HT-29 (cell line): Measurements from ENCODE around the gene GUCY1B1. TPM values are rescaled to one million over a fixed set of nuclear protein-coding genes. Genes with fewer than 3 reads are reported as not detected.
A peak's percentile ranks its signal among the peaks of the same experiment; 100 is the strongest.
"Not testable (repeated sequence)": the region's sequence is repeated elsewhere in the genome, so short reads cannot be mapped to it uniquely, and the experiment has no call there.

Experiments
- DNase-seq: peaks from one replicate; pipeline ENCODE4 v3.0.0-alpha.2; 2015; ENCODE audit warnings: low spot score
- total RNA-seq: library from RNA; depleted of rRNA; stranded (reverse); fragments of >200 nt; shearing (Covaris generic); gene quantifications from 2 replicates; pipeline ENCODE4 v1.2.3, GENCODE V29; 2014

Gene GUCY1B1
- total RNA-seq, 1 experiment from 2014 or later: not detected

DNA sequence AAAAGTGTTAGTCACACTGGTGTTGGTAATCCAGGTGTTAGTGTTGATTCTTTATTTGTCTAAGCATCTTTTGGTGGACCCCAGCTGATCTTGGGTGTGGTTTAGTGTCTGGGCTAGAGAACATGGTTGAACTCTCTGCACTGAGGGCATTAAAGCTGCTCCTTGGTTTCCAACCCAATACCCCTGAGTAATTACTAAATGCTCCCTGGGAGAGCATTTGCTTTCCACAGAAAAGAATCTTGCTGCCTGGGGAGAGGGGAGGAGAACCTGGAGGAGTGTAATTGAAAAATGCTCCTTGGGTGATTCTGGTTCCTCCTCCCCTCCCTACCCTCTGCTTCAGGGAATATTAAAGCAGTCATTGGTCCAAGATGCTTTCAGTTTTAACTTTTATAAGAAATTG is 3.1 kb downstream of the GUCY1B1 start:
- no peak for DNase-seq

DNA sequence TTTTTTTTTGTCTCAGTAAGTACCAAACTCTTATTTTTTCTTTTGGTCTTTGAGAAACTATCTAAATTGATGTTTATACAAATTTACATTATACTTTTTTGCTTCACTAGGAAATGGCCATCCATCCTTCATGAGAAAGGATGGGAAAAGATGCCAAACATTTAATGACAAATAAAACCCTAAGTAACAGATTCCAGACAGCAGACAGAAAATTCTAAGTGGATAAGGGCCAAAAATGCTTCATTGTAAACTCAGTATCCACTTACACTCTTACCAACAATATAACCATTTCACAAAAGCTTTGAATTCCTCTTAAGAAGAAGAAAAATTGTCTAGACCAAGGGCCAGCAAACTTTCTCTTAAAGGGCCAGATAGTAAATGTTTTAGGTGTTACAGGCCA is 3.5 kb downstream of the GUCY1B1 start:
- no peak for DNase-seq

DNA sequence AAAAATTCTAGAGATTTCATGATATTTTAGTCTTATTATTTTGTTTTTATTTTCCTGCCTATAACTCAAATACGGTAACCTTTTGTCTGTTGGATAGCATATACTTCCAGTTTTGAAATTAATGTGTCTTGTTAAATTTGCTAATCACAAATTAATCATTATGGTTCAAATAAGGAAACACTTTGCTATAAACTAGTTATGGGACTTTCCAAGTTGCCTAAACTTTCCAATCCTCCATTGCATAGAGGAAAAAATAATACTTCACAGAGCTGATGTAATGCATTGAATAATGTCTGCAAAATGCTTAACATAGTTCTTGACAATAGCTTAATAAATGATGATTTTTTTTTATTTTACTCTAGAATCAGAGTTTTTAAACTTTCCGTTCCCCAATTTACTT is 4.7 kb downstream of the GUCY1B1 start:
- no peak for DNase-seq

DNA sequence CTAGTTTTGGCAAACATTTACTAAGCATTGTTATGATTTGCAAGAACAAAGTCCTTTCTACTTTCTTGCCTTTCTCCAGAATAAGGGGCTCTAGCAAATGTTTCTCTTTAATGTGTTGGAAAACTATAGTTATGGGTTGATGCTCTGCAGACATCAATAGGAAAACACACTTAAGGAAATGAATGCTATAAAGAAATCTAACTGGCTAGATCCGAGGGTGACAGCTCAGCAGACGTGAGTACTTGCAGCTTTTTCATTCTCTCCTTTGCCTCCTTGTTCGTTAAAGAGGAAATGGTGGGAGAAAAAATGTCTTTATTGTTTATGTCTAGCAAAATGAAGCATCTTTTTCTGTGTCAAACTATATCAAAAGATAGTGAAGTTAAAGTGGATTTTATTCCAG is 6.3 kb downstream of the GUCY1B1 start:
- DNase-seq: no peak

DNA sequence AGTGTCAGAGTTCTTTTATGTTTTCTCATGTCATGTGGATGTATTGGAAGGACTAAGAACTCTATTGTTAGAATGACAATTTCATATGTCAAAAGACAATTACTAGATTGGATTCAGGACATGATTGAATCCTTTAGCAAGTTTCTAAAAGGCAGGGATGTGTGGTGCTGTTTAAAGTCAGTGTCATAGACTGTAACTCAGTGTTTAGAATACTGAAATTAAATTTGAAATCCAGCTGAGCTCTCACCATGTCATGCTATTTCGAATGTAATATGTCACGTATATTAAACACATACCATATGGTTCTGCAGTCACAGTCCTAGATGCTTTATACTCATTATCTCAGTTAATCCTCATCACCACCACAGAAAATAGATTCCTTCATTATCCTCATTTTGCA is 7.8 kb downstream of the GUCY1B1 start:
- DNase-seq: no peak

DNA sequence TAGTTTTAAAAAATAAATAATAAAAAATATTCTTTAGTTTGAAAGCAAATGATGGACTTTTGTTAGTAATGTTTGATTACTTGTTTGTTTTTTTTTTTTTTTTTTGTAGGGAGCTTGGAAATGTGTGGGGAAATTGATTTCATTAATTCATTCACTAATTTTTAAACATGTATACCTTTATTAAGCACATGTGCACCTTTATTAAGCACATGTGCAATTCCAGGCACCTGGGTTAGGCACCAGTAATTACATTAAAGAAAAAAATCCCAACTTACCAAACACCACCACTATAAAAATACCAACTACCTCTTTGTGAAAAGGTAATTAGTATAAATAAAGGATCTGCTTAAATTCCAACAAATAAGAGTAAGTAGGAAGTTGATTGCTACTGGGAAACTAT is 9.5 kb downstream of the GUCY1B1 start:
- no peak for DNase-seq

DNA sequence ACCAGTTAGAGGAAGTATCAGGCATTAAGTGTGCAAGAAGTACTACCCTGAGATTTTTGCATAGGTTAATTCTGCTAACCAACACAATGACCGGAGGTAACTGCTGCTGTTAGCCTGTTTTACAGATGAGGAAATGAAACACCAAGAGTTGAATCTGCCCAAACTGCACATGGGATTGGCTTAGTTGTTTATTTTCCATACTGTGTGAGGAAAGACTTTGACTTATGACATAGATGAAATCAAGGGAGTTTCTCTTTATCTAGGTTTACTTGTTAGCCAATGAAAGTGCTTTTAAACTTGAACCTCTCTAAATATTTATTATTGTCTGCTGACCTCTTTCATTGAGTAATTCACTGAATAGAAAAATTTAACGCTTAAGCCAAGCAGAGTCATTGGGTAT is 10.3 kb downstream of the GUCY1B1 start:
- DNase-seq: no peak

DNA sequence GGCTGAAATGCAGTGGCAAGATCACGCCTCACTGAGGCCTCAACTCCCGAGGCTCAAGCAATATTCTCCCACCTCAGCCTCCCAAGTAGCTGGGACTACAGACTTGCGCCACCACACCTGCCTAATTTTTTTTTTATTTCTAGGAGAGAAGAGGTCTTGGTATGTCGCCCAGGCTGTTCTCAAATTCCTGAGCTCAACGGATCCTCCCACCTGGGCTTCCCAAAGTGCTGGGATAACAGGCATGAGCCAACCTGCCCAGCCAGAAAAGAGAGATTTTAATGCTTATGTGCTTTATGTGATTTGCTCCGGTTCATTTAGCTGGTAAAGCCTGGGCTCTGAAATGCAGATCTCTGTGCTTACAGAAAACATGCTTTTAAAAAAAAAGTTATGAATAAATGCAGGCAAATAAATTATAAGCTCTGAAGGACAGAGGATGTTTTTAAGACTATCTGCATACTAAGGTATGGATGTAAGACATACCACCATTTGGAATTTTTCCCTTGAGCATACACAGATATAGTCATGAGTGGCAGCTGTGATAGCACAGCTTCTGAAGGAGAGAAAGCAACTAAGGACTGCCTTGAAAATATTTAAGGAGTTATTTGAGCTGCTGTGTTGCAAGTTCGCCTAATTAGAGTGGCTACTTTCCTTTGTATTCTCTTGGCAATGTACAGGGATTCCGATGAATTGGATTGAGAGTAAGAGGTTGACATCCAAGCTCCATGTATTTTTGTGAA is 13.8 kb downstream of the GUCY1B1 start:
- DNase-seq: no peak

DNA sequence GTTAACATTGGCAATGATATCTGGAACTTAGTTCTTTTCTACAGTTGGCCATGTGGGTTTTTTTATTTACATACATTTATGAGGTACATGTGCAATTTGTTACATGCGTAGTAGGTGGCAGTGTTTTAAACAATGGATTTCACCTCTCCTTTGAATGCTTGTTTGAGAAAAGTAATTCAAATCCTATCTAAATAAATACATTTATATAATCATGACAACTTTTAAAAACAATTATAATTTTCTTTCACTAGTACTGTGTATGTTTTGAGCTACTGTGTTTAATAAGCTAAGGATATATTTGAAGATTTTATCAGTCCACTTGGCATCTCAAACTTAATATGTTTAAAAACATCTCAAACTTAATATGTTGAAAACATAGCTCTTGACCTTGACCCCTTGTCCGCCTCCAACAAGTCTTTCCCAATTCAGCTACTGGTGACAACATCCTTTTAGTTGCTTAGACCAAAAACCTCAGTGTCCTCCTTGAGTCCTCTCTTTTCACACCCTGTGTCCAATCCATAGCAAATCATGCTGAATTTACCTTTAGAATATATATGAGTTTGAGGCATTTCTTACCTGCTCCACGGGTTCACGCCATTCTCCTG is 14.5 kb downstream of the GUCY1B1 start:
- no peak for DNase-seq

DNA sequence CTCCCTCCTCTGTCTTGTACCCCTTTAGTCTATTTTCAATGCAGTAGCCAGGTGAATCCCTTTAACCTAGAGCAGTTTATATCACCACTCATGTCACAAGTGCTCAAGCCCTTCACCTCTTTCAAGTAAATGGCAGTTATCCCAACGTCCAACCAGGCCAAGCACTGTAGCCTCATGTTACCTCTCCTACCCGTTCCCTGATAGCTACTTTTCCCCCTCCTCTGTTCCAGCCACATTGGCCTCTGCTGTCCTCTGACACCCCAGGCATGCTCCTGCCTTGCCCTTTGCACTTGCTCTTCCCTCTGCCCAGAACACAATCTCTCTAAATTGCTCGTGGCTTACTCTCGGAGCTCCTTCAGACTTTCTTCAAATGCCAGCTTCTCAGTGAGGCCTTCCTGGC is 15.2 kb downstream of the GUCY1B1 start:
- no peak for DNase-seq

DNA sequence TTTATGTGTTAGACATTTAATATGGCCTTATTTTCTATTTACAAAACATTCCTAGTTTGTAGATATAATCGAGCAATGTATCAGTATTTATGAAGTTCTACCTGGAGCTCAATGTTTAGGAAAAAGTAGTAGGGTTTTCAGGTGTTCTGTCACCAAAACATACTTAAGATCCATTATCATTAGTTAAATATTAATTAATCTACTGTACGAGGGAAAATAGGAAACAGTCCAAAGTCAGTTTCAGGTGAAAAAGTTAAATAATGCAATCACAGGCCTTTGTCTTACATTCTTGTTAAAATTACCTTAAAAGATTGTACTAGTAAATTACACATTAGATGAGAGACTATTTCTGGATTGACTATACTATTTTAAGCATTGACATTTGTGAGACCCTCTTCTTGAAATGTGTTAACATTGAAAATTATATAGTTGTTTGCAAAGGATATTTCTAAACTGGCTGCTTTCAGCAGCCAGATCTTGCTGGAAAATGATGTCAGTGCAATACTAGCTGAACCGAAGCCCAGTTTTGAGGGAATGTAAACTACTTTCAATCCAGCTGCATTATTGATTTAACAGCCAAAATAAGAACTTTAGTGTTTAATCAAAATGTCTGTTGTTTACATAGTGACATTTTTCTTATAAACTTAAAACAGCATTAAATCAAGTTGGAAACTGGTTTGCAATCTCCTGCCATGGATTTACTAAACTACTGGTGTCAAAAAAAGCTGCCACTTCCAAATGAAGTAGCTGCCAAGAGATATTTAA is 19.3 kb downstream of the GUCY1B1 start:
- peak; percentile 15 for DNase-seq

DNA sequence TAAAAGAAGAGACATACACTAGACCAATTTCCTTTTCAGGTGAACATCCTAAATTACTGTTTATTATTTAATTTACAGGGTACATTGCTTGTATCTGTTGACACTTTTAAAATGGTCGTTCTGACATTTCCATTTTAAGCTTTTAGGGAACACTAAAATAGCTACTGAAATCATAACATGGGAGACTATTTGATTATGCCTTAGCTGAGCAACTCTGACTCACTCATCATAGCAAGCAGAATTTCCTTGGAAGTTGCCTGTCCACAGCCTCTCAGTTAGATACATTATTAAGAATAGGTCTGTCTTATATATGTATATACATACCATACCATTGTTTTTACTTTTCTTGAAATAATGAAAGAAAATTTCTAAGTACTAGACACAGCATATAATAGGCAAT is 22.0 kb downstream of the GUCY1B1 start:
- DNase-seq: no peak

DNA sequence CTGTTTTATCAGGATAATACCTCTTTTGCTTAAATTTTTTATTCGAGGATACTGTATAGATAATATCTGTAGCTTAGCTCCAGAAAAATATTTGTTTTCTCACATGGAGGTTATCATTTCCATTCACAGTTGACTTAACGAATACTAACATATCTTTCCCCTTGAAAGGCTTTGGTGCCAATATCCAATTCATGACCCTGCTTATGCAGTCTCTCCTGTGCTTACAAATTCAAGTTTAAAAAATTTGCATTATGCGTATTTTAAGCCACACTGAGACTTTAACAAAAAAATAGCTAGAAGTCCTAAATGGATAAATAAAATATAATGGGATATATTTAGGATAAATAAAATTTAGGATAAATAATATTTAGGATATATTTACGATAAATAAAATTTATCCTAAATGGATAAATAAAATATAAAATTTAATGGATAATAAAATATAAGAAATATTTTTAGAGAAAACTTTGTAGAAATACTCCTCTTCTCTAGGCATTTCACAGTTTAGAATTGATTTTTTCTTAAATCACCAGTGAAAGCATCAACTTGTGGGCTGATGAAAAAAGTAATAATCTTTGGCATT is 22.5 kb downstream of the GUCY1B1 start:
- DNase-seq: no peak

DNA sequence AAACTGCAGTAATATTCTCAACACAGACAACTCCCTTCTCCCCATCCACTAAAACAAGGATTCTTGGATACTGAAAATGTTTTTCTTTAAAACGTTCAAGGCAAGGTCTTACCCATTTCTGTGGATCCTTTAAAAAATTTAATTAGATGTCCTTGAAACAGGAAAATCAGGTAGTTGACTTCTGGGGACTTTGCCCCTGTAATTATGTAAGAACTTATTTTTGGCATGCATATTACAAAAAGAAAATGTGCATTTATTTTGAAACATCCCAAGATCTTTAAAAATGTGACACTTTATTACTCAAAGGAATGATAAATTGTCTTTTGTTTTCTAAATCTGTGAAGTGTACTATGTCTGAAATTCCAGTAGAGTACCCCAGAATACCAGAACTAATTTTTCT is 25.8 kb downstream of the GUCY1B1 start:
- DNase-seq: no peak

DNA sequence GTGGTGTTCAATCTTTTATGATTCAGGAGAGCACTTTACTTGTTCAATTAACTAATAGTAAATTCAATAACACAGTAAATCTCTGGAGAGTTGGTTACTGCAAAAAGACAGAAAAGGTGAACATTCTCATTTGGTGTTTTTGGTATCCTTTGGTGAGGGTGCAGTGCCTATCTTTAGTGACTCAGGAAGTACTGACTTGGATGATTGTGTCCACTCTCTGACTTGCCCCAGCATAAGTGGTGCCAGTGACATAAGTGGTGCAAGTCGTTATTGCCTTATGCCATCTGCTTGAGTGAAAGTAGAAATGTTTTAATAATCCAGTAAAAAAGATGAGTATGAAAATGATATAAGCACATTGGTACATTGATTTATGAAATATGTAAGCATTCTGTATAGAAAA is 27.0 kb downstream of the GUCY1B1 start:
- DNase-seq: no peak

DNA sequence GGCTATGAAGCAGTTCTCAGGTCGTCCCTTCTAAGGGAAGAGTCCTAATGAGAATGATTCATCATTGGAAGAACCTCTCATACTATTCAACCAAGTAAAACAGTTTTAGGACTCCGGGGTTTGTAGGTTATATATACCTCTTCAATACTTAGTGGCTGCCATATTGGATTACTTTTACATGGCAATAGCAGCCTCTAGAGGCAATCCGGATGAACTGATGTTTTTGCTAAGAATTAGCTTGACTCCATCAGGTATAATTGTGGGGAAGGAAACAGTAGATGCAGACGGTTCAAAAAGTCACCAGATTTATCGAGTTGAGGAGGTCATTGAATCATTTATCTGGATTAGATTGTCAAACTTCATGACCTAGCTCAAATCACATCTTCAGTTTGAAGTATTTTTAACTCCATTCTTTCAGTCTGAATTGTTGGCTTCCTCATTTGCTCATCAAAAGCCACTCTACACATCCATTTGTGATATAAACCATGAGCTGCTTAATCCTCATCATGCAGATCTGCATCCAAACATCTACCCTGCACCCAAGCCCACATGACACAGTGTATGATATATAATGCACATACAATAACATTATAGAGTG is 28.4 kb downstream of the GUCY1B1 start:
- peak; percentile 80 for DNase-seq

DNA sequence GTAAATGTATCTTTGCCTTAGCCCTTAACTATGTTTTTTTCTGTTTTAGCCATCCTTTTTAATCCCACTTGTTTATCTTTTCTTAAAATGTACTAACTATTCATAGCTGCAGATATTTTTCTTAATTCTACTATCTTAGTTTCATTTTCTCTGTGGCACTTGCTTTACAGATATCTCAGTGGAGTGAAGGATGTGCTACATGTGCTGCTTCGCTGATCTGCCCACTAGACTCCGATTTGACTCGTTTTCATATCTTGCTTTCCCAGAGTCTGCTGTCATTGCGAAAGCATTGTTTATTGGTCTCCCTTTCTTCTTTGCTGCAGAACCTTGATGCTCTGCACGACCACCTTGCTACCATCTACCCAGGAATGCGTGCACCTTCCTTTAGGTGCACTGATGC is 30.6 kb downstream of the GUCY1B1 start:
- DNase-seq: no peak

DNA sequence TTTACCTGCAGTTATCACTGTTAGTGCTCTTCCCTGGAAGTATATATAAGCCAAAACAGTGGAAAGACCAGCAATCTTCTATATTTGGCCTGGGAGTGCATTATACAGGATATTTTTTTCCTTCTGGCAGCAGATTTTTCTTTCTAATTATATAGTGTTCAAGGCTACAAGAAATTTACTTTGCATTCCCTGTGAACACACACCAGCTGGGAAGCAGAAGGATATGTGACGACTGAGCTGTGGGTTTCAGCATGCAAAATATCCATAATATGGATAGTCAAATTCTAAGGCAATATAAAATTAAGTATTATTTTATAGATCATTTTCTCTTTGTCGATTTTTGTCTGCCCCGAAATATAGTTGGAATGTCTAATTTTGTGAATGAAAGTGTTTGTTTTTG is 31.2 kb downstream of the GUCY1B1 start:
- DNase-seq: no peak

DNA sequence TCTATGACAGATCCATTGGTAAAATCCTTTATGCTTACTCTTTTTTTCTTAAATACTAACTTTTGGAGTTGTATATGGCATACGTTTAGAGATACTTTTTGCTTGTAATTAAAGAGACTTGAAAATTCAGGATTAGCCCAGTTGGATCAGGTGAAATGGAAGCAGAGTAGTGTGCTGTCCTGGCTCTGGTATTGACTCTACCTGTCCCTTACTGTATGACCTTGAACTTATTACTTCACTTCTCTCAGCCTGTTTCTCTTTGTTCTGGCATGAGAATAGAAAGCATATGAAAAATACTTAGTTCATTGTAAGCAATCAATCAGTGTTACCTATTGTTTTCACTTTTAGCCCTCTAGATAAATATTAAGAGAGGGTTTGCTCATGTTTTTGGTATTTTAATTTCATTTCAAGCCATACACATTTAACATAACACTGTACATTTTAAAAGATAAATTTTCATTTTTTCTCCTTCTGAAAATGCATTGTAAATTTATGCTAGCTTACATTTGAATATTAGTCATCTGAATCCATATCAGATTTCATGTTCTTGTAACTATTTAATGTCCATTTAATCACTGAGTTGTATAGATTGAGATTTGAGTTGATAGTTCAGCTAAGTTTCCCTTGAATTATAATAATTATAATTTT is 35.9 kb downstream of the GUCY1B1 start:
- DNase-seq: no peak

DNA sequence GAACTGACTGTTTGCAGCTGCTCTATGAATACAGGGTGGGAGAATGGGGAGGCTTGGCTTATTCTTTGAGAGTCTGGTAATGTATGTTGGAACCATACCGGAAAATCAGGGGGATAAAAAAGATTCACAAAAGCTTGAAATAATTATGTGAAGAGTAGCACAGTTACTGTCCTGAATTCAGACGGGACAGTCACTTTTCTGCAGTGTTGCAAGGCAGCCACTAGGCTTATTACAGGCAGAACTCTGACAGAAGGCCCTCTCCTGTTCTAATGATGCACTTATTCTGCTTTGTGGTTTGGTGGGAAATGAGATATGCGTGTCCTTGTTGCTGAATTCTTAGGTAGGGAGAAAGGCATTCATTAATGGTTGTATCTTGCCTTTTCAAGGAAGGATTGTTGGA is 37.2 kb downstream of the GUCY1B1 start:
- DNase-seq: peak; percentile 63

DNA sequence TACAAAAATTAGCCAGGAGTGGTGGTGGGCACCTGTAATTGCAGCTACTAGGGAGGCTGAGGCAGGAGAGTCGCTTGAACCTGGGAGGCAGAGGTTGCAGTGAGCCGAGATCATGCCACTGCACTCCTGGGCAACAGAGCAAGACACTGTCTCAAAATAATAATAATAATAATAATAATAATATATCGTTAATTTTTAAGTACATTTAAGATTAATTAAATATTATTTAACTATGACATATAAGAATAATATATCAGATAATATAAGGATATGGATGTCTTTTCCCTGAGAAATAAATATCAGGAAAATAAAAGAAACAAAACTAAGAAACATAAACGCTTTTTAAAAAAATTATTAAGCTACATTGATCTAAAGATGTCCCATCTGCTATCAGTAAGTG is 38.8 kb downstream of the GUCY1B1 start:
- not testable (repeated sequence) for DNase-seq
